SK-N-SH (cell line): ENCODE results near the gene HK1.

ENCODE experiments used
- EZH2phosphoT487 ChIP-seq: fragments of 200-600 bp; sonication (generic); IDR thresholded peaks from 2 replicates; pipeline ENCODE4 v1.6.1; 2017; ENCODE audit warnings: low read depth, mixed run types, mild to moderate bottlenecking, antibody characterized with exemption, moderate library complexity, borderline replicate concordance
- GABPA ChIP-seq: IDR thresholded peaks from 2 replicates; pipeline ENCODE4 v1.4.0; 2012; ENCODE audit warnings: low read depth, mild to moderate bottlenecking
- GATA2 ChIP-seq: sonication (generic); formaldehyde crosslinking; IDR thresholded peaks from 2 replicates; pipeline ENCODE4 v1.5.0; 2020; ENCODE audit warnings: mild to moderate bottlenecking, missing genetic modification reagents
- MXI1 ChIP-seq: IDR thresholded peaks from 2 replicates; pipeline ENCODE4 v1.6.1; 2012; ENCODE audit warnings: mild to moderate bottlenecking, low read depth, low read length, improper control_type of control experiment
- NRF1 ChIP-seq: IDR thresholded peaks from 2 replicates; pipeline ENCODE4 v1.6.1; 2012; ENCODE audit warnings: low read depth, mild to moderate bottlenecking, low read length
- POLR2AphosphoS5 ChIP-seq: IDR thresholded peaks from 2 replicates; pipeline ENCODE4 v1.6.1; 2012; ENCODE audit warnings: low read depth, low read length
- RAD21 ChIP-seq: IDR thresholded peaks from 2 replicates; pipeline ENCODE4 v1.6.1; 2012; ENCODE audit warnings: mild to moderate bottlenecking, low read length
- RCOR1 ChIP-seq: fragments of 150-350 bp; IDR thresholded peaks from 2 replicates; pipeline ENCODE4 v1.6.1; 2017; ENCODE audit warnings: antibody characterized with exemption, low read length
- RFX5 ChIP-seq: IDR thresholded peaks from 2 replicates; pipeline ENCODE4 v1.6.1; 2012; ENCODE audit warnings: mild to moderate bottlenecking, improper control_type of control experiment, low read length
- YY1 ChIP-seq: IDR thresholded peaks from 2 replicates; pipeline ENCODE4 v1.4.0; 2012; ENCODE audit warnings: low read depth, mild to moderate bottlenecking
- TF ChIP-seq, protein P1 (sequence below): IDR thresholded peaks from 2 replicates; pipeline ENCODE4 v1.4.0; 2012; ENCODE audit warnings: low read depth
- TF ChIP-seq, protein P2 (sequence below): fragments of 200-600 bp; sonication (generic); IDR thresholded peaks from 2 replicates; pipeline ENCODE4 v1.6.1; 2017; ENCODE audit warnings: antibody characterized with exemption, mild to moderate bottlenecking, moderate library complexity
- TF ChIP-seq, protein P3 (sequence below): fragments of 150-350 bp; IDR thresholded peaks from 2 replicates; pipeline ENCODE4 v1.6.1; 2017; ENCODE audit warnings: antibody characterized with exemption, low read length, low read depth, borderline replicate concordance

DNA sequence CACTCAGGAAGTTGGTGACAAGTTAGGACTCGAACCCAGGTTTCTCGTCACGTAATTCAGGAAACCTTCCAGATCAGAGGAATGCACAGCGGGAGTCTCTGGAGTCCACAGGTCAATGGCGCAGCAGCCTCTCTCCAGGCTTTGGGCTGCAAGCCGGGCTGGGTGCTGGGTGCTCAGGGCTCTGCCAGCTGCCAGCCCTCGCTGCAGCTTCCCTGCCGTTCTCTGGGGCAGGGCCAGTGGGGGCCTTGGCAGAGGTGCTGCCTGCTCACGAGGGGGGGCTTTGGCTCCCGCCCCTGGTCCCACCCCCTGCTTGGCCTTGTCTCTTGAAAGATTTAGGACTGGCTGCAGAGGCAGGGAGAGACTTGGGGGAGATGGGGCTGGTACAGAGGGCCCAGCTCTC lies 138.4 kb downstream of the HK1 start, which contains the start of gene TACR2:
- TF ChIP-seq, protein P1, sequence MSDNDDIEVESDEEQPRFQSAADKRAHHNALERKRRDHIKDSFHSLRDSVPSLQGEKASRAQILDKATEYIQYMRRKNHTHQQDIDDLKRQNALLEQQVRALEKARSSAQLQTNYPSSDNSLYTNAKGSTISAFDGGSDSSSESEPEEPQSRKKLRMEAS: no peak
- TF ChIP-seq, protein P2, sequence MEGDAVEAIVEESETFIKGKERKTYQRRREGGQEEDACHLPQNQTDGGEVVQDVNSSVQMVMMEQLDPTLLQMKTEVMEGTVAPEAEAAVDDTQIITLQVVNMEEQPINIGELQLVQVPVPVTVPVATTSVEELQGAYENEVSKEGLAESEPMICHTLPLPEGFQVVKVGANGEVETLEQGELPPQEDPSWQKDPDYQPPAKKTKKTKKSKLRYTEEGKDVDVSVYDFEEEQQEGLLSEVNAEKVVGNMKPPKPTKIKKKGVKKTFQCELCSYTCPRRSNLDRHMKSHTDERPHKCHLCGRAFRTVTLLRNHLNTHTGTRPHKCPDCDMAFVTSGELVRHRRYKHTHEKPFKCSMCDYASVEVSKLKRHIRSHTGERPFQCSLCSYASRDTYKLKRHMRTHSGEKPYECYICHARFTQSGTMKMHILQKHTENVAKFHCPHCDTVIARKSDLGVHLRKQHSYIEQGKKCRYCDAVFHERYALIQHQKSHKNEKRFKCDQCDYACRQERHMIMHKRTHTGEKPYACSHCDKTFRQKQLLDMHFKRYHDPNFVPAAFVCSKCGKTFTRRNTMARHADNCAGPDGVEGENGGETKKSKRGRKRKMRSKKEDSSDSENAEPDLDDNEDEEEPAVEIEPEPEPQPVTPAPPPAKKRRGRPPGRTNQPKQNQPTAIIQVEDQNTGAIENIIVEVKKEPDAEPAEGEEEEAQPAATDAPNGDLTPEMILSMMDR: no peak
- TF ChIP-seq POLR2AphosphoS5 (no peak), GATA2 (CRISPR knock-in tag) (no peak), YY1 (no peak), EZH2phosphoT487 (no peak), RFX5 (no peak), NRF1 (no peak), RCOR1 (no peak), RAD21 (no peak), GABPA (no peak), MXI1 (no peak)
- TF ChIP-seq, protein P3, sequence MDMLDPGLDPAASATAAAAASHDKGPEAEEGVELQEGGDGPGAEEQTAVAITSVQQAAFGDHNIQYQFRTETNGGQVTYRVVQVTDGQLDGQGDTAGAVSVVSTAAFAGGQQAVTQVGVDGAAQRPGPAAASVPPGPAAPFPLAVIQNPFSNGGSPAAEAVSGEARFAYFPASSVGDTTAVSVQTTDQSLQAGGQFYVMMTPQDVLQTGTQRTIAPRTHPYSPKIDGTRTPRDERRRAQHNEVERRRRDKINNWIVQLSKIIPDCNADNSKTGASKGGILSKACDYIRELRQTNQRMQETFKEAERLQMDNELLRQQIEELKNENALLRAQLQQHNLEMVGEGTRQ: no peak
